Gastrocnemius medialis (tissue), 4 donors: ENCODE results near the gene PGGHG. TPM values are rescaled to one million over a fixed set of nuclear protein-coding genes. Genes with fewer than 3 reads are reported as not detected.
A peak's percentile ranks its signal among the peaks of the same experiment; 100 is the strongest.
"Not testable (repeated sequence)": the region's sequence is repeated elsewhere in the genome, so short reads cannot be mapped to it uniquely, and the experiment has no call there.

ENCODE experiments used
- ATAC-seq, 2 donors: fragments of 150-250 bp; one replicate each; pipeline ENCODE4 v1.9.1; 2016
- DNase-seq, 2 donors: peaks; one replicate each; pipeline ENCODE4 v3.0.0-alpha.2; 2019
- H3K27ac ChIP-seq, 4 donors: fragments of 200-600 bp; sonication (generic); 1 replicate in 1 of 4; 2 replicates in 3 of 4; pipeline ENCODE4 v1.5.1; 2016 to 2018; ENCODE audit warnings: mild to moderate bottlenecking in 2 of 4, moderate library complexity in 1 of 4
- H3K27me3 ChIP-seq, 3 donors: fragments of 200-600 bp; sonication (generic) in 2 of 3; 1 replicate in 1 of 3; 2 replicates in 2 of 3; pipeline versions ENCODE4 v1.5.1 to v1.6.0; 2016 to 2019; ENCODE audit warnings: mild to moderate bottlenecking in 1 of 3, moderate library complexity in 1 of 3
- H3K36me3 ChIP-seq, 2 donors: fragments of 200-600 bp; sonication (generic) in 1 of 2; one replicate each; pipeline ENCODE4 v1.5.1; 2017 to 2018
- H3K4me1 ChIP-seq, 2 donors: fragments of 200-600 bp; sonication (generic) in 1 of 2; one replicate each; pipeline ENCODE4 v1.5.1; 2016 to 2017; ENCODE audit warnings: mild to moderate bottlenecking in 2 of 2
- H3K4me3 ChIP-seq, 4 donors: fragments of 200-600 bp; sonication (generic) in 3 of 4; 1 replicate in 1 of 4; 2 replicates in 3 of 4; pipeline ENCODE4 v1.5.1; 2016 to 2019; ENCODE audit warnings: mild to moderate bottlenecking in 2 of 4
- H3K9me3 ChIP-seq, 3 donors: fragments of 200-600 bp; sonication (generic) in 2 of 3; 1 replicate in 1 of 3; 2 replicates in 2 of 3; pipeline ENCODE4 v1.5.1; 2016 to 2019
- CTCF ChIP-seq, 5 experiments: fragments of 450-650 bp in 3 of 5; fragments of 200-600 bp in 2 of 5; sonication (generic) in 2 of 5; IDR thresholded peaks in 4 of 5; conservative IDR thresholded peaks in 1 of 5; 1 replicate in 4 of 5; 2 replicates in 1 of 5; pipeline ENCODE4 v1.5.1; 2016 to 2019; ENCODE audit warnings: antibody characterized with exemption in 5 of 5, mild to moderate bottlenecking in 3 of 5, moderate library complexity in 3 of 5
- POLR2A ChIP-seq, 2 donors: fragments of 450-650 bp; IDR thresholded peaks; one replicate each; pipeline ENCODE4 v1.6.1; 2017; ENCODE audit warnings: antibody characterized with exemption in 2 of 2, mild to moderate bottlenecking in 2 of 2, moderate library complexity in 2 of 2
- in situ Hi-C, 4 donors: fragments of 200-750 bp; cut with MboI; loops; one replicate each; pipeline versions ENCODE4 v1.15.0 to v1.8.0; 2017; ENCODE audit warnings: low sequenced_read_pairs in 4 of 4
- intact Hi-C: fragments of 100-400 bp; cut with DNase I; formaldehyde crosslinking; loops from one replicate; pipeline ENCODE4 v1.15.1; 2023; ENCODE audit warnings: low total_unique reads
- total RNA-seq, 4 donors: library from RNA; depleted of rRNA; stranded (reverse); fragments of >200 nt; gene quantifications; one replicate each; pipeline versions ENCODE4 v1.1.0 to v1.2.3, GENCODE V29; 2016

PGGHG gene
- total RNA-seq, 4 donors from 2014 or later = 0.98 to 3.4 (median 2.7) TPM

GRCh38 chr11:326592-326841 lies 37.6 kb downstream of the PGGHG start:
- no peaks in the 10 kb centered on the region for H3K27me3 ChIP-seq
- H3K9me3 ChIP-seq = no peaks in the 10 kb centered on the region
- ATAC-seq (peak in 1 of 2 donors; percentile 21), DNase-seq (no peak)
- in situ Hi-C loops (no loop called here), intact Hi-C loops (no loop called here)
- peak overlapping the region; percentile 79 to 89 (median 84) for H3K27ac ChIP-seq
- H3K4me3 ChIP-seq = peak overlapping the region in 1 of 4 donors; percentile 6
- H3K4me1 ChIP-seq = peaks cover 18 to 33% of the 10 kb centered on the region in 2 donors
- TF ChIP-seq POLR2A (IDR thresholded peaks at IDR 0.05) (no peak), CTCF (IDR thresholded peaks at IDR 0.05 in 4 of 5, conservative IDR thresholded peaks at IDR 0.05 in 1 of 5) (no peak)
- no peaks in the 10 kb centered on the region for H3K36me3 ChIP-seq

- TF ChIP-seq POLR2A (IDR thresholded peaks at IDR 0.05) (peak in 1 of 2 donors; percentile 35), CTCF (IDR thresholded peaks at IDR 0.05 in 4 of 5, conservative IDR thresholded peaks at IDR 0.05 in 1 of 5) (no peak)
- Histone ChIP-seq H3K9me3 (no peaks in the 10 kb centered on the region), H3K4me3 (peak overlapping the region in 3 of 4 donors; percentile 6 to 23 (median 15)), H3K27me3 (no peaks in the 10 kb centered on the region), H3K36me3 (no peaks in the 10 kb centered on the region), H3K4me1 (peaks cover 18 to 33% of the 10 kb centered on the region in 2 donors), H3K27ac (peak overlapping the region; percentile 79 to 89 (median 84))
- DNase-seq (peak; percentile 60 to 69), ATAC-seq (peak; percentile 71 to 82)
- intact Hi-C loops (no loop called here), in situ Hi-C loops (no loop called here)
Measured at GRCh38 chr11:326842-327580, 38.1 kb downstream of the PGGHG start.

GRCh38 chr11:327581-327923 lies 38.6 kb downstream of the PGGHG start:
- in situ Hi-C loops = no loop called here
- Histone ChIP-seq H3K27me3 (no peaks in the 10 kb centered on the region), H3K36me3 (no peaks in the 10 kb centered on the region), H3K9me3 (no peaks in the 10 kb centered on the region), H3K4me1 (peaks cover 18 to 33% of the 10 kb centered on the region in 2 donors), H3K27ac (peak overlapping the region; percentile 79 to 89 (median 84)), H3K4me3 (peak overlapping the region in 2 of 4 donors; percentile 6 to 23)
- intact Hi-C loops = no loop called here
- TF ChIP-seq CTCF (IDR thresholded peaks at IDR 0.05 in 4 of 5, conservative IDR thresholded peaks at IDR 0.05 in 1 of 5) (no peak), POLR2A (IDR thresholded peaks at IDR 0.05) (no peak)
- DNase-seq (no peak), ATAC-seq (no peak)

GRCh38 chr11:328012-328411 lies 39.1 kb downstream of the PGGHG start:
- TF ChIP-seq CTCF (IDR thresholded peaks at IDR 0.05 in 4 of 5, conservative IDR thresholded peaks at IDR 0.05 in 1 of 5) (no peak), POLR2A (IDR thresholded peaks at IDR 0.05) (no peak)
- ATAC-seq (no peak), DNase-seq (no peak)
- H3K4me3 ChIP-seq = no peak overlapping the region
- no peaks in the 10 kb centered on the region for H3K36me3 ChIP-seq
- peaks cover 18 to 33% of the 10 kb centered on the region in 2 donors for H3K4me1 ChIP-seq
- in situ Hi-C loops (no loop called here), intact Hi-C loops (no loop called here)
- no peaks in the 10 kb centered on the region for H3K9me3 ChIP-seq
- no peaks in the 10 kb centered on the region for H3K27me3 ChIP-seq
- peak overlapping the region; percentile 79 to 89 (median 84) for H3K27ac ChIP-seq

DNA sequence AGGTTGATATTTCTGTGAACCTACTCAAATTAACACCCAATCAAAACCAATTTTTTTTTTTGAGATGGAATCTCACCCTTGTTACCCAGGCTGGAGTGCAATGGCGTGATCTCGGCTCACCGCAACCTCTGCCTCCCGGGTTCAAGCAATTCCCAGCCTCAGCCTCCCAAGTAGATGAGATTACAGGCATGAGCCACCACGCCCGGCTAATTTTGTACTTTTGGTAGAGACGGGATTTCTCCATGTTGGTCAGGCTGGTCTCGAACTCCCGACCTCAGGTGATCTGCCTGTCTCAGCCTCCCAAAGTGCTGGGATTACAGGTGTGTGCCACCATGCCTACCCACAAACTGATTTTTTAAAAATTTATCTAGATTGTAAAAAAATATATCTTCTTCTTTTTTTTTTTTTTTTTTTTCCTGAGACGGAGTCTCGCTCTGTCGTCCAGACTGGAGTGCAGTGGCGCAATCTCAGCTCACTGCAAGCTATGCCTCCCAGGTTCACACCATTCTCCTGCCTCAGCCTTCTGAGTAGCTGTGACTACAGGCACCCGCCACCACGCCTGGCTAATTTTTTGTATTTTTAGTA lies 39.7 kb downstream of the PGGHG start:
- H3K4me3 ChIP-seq, H3K27me3 ChIP-seq, in situ Hi-C loops, ATAC-seq, DNase-seq, H3K36me3 ChIP-seq, H3K9me3 ChIP-seq, intact Hi-C loops: not testable (repeated sequence)
- peak overlapping the region in 1 of 4 donors; percentile 79 for H3K27ac ChIP-seq
- peaks cover 18 to 33% of the 10 kb centered on the region in 2 donors for H3K4me1 ChIP-seq
